AG10803 (cell line): ENCODE results near the gene ROR1.
A peak's percentile ranks its signal among the peaks of the same experiment; 100 is the strongest.

Experiments
- DNase-seq: peaks from one replicate; pipeline ENCODE4 v3.0.0; 2010; ENCODE audit warnings: low read depth
- H3K4me3 ChIP-seq: 2 replicates; pipeline ENCODE4 v1.5.1; 2011; ENCODE audit warnings: mild to moderate bottlenecking, low read length, control low read depth
- TF ChIP-seq, protein P1 (sequence below): conservative IDR thresholded peaks from 2 replicates; pipeline ENCODE4 v1.5.1; 2011; ENCODE audit warnings: mild to moderate bottlenecking, low read length, control low read depth, inconsistent platforms

ROR1 gene

DNA sequence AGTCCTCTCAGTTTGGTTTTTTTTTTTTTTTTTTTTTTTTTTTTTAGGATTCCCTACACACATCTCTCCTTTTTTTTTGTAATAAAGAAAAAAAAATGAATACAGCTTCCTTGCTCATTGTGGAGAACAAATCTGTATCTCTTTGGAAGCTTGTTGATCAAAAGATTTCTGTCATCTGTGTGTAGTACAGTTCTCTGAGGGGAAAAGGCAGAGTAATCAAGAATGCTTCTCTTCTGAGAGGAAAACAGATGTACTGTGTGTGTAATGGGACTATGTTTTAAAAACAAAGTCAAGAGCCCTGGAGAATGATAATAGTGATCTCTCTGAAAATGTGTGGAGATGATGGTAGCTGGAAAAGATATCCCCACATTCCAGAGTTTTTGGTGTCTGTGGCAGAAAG, 16.5 kb upstream of the ROR1 start:
- H3K4me3 ChIP-seq, result no peak overlapping the region
- DNase-seq, result no peak
- TF ChIP-seq, protein P1, sequence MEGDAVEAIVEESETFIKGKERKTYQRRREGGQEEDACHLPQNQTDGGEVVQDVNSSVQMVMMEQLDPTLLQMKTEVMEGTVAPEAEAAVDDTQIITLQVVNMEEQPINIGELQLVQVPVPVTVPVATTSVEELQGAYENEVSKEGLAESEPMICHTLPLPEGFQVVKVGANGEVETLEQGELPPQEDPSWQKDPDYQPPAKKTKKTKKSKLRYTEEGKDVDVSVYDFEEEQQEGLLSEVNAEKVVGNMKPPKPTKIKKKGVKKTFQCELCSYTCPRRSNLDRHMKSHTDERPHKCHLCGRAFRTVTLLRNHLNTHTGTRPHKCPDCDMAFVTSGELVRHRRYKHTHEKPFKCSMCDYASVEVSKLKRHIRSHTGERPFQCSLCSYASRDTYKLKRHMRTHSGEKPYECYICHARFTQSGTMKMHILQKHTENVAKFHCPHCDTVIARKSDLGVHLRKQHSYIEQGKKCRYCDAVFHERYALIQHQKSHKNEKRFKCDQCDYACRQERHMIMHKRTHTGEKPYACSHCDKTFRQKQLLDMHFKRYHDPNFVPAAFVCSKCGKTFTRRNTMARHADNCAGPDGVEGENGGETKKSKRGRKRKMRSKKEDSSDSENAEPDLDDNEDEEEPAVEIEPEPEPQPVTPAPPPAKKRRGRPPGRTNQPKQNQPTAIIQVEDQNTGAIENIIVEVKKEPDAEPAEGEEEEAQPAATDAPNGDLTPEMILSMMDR, result no peak

- no peak overlapping the region for H3K4me3 ChIP-seq
- TF ChIP-seq, protein P1, result no peak
- no peak for DNase-seq
Measured at GRCh38 chr1:63758791-63759190, 15.0 kb upstream of the ROR1 start.

DNA sequence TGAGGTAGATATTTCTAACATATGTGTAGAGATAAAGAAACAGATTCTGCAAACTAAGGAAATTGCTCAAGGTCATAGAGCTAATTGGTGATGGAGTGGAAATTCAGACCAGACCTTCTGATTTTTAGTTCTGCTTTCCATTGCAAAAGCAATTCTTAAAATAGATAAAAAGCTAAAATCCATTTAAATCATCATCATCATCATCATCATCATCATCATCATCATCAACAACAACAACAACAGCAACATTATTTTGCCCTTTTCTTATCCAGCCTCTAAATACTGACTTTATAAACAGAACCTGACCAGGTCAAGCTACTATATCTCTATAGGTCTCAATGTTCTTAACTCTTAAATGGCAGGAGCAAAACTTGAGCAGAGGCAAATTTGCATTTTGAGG, 14.0 kb upstream of the ROR1 start:
- no peak overlapping the region for H3K4me3 ChIP-seq
- DNase-seq, result no peak
- TF ChIP-seq, protein P1, result no peak

DNA sequence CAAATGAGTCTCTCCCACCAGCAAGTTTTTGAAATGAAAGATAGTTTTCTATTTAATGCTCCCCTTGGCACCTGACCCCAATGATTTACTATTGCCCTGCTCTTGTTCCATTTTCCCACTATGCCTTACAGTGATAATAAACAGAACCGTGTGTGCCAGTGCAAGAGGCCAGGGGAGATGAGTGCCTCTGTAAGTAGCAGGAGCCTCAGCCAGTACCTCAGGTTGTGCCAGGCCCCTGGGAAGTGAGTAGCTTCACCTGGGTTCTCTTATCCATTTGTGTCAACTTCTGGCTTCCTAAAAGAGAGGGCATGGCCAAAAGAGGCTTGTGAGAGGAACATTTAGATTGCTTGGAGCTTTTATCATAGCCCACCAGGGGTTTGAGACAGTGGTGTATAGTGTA, 3.4 kb upstream of the ROR1 start:
- no peak overlapping the region for H3K4me3 ChIP-seq
- no peak for DNase-seq
- TF ChIP-seq, protein P1, result no peak

- no peak overlapping the region for H3K4me3 ChIP-seq
- no peak for DNase-seq
- TF ChIP-seq, protein P1, result no peak
Measured at GRCh38 chr1:63772201-63772600, 1.6 kb upstream of the ROR1 start.

DNA sequence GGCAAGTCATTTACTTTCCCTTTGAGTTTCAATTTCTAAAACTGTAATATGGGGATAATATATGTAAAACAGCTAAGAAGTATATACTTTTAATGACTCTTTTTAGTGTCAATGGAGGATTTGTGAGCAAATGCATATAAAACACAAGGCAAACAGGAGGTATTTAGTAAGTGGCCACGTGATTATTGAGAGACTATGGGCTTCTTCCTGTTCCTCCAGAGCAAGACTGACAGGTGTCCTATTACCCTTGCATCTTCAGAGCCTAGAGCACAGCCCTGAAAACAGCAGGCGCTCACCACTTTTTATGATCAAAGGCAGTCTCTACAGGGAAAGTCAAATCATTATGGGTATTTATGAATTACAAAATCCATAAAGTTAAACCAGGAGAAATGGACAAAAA, 941 bp upstream of the ROR1 start:
- TF ChIP-seq, protein P1, result no peak
- no peak for DNase-seq
- H3K4me3 ChIP-seq, result no peak overlapping the region

DNA sequence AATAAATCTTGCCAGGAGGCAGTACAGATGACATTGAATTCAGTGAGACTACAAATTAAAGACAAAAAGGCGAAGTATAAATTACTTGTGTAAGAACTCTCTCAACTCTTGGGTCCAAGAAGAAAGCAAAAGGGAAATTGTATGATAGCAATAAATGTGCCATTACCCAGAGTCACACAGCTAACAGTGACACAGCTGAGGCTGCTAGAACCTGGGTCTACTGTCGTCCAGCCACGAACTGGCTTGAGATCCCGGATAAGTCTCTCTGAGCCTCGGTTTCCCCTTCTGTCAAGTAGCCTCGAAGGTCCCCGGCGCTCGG, 362 bp upstream of the ROR1 start:
- peak overlapping the region; percentile 65 for H3K4me3 ChIP-seq
- no peak for DNase-seq
- TF ChIP-seq, protein P1, result no peak
